Measurements from ENCODE around the gene TREML1. TPM values are rescaled to one million over a fixed set of nuclear protein-coding genes. Genes with fewer than 3 reads are reported as not detected.

Gene TREML1
- total RNA-seq, 1 donor from 2014 or later = not detected

- no peak for DNase-seq (ENCODE audit: low read depth)
- TF ChIP-seq, protein P1, sequence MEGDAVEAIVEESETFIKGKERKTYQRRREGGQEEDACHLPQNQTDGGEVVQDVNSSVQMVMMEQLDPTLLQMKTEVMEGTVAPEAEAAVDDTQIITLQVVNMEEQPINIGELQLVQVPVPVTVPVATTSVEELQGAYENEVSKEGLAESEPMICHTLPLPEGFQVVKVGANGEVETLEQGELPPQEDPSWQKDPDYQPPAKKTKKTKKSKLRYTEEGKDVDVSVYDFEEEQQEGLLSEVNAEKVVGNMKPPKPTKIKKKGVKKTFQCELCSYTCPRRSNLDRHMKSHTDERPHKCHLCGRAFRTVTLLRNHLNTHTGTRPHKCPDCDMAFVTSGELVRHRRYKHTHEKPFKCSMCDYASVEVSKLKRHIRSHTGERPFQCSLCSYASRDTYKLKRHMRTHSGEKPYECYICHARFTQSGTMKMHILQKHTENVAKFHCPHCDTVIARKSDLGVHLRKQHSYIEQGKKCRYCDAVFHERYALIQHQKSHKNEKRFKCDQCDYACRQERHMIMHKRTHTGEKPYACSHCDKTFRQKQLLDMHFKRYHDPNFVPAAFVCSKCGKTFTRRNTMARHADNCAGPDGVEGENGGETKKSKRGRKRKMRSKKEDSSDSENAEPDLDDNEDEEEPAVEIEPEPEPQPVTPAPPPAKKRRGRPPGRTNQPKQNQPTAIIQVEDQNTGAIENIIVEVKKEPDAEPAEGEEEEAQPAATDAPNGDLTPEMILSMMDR (IDR thresholded peaks at IDR 0.05; ENCODE audit: insufficient read depth, low read length, poor library complexity, severe bottlenecking) = no peak
- no peaks in the 10 kb centered on the region for H3K27me3 ChIP-seq (ENCODE audit: control insufficient read depth, insufficient read depth, low read length)
- H3K36me3 ChIP-seq (ENCODE audit: control insufficient read depth, insufficient read depth, low read length) = no peaks in the 10 kb centered on the region
- H3K4me3 ChIP-seq (ENCODE audit: low read depth, low read length) = no peak overlapping the region
Measured at GRCh38 chr6:41159415-41160082, 5.4 kb upstream of the TREML1 start.

DNA sequence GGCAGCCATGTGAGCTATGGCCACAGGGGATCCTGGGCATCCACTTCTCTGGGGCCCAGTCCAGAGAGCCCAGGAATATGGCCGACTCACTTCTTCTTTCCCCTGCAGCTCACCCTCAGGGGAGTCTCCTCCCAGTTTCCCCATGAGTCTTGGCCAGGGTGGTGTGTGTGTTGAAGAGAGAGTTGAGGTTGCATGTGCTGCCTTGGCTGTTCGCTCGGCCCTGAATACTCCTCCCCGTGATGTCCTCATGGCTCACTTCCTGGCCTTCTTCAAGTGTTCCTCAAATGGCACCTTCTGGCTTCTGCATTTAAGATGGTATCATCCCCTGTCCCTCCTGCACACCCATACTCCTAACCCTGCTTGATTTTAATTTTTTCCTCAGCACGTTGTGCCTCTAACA lies 3.2 kb upstream of the TREML1 start:
- TF ChIP-seq, protein P1 (IDR thresholded peaks at IDR 0.05; ENCODE audit: insufficient read depth, low read length, poor library complexity, severe bottlenecking) = no peak
- no peak for DNase-seq (ENCODE audit: low read depth)
- H3K36me3 ChIP-seq (ENCODE audit: control insufficient read depth, insufficient read depth, low read length) = no peaks in the 10 kb centered on the region
- H3K27me3 ChIP-seq (ENCODE audit: control insufficient read depth, insufficient read depth, low read length) = peaks cover 2% of the 10 kb centered on the region
- H3K4me3 ChIP-seq (ENCODE audit: low read depth, low read length) = no peak overlapping the region

DNA sequence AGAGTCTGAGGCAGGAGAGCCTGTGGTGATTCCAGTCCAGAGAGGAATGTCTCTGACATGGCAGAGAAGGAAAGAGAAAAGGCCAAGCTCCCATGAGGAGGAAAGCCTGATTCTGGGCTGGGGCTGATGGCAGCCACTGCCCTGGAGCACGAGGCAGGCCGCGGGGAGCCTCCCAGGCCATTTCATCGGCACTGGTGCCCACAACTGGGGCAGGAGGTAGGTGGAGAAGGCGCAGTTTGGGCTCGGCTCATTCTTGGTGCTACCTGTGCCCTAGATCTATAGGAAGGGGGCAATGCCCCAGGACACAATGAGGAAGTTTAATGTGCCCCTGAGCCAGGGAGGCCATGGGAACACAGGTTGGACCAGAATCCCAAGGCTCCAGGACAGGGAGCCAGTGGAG lies 2.6 kb upstream of the TREML1 start:
- Histone ChIP-seq H3K4me3 (ENCODE audit: low read depth, low read length) (no peak overlapping the region), H3K36me3 (ENCODE audit: control insufficient read depth, insufficient read depth, low read length) (no peaks in the 10 kb centered on the region), H3K27me3 (ENCODE audit: control insufficient read depth, insufficient read depth, low read length) (peaks cover 2% of the 10 kb centered on the region)
- TF ChIP-seq, protein P1 (IDR thresholded peaks at IDR 0.05; ENCODE audit: insufficient read depth, low read length, poor library complexity, severe bottlenecking) = no peak
- DNase-seq (ENCODE audit: low read depth) = no peak

- peaks cover 2% of the 10 kb centered on the region for H3K27me3 ChIP-seq (ENCODE audit: control insufficient read depth, insufficient read depth, low read length)
- no peaks in the 10 kb centered on the region for H3K36me3 ChIP-seq (ENCODE audit: control insufficient read depth, insufficient read depth, low read length)
- TF ChIP-seq, protein P1 (IDR thresholded peaks at IDR 0.05; ENCODE audit: insufficient read depth, low read length, poor library complexity, severe bottlenecking) = no peak
- no peak for DNase-seq (ENCODE audit: low read depth)
- no peak overlapping the region for H3K4me3 ChIP-seq (ENCODE audit: low read depth, low read length)
Measured at GRCh38 chr6:41156001-41156400, 1.9 kb upstream of the TREML1 start.

- no peak for DNase-seq (ENCODE audit: low read depth)
- Histone ChIP-seq H3K4me3 (ENCODE audit: low read depth, low read length) (no peak overlapping the region), H3K36me3 (ENCODE audit: control insufficient read depth, insufficient read depth, low read length) (no peaks in the 10 kb centered on the region), H3K27me3 (ENCODE audit: control insufficient read depth, insufficient read depth, low read length) (peaks cover 2% of the 10 kb centered on the region)
- TF ChIP-seq, protein P1 (IDR thresholded peaks at IDR 0.05; ENCODE audit: insufficient read depth, low read length, poor library complexity, severe bottlenecking) = no peak
Measured at GRCh38 chr6:41155132-41155805, 1.1 kb upstream of the TREML1 start.

All from kidney epithelial cell (primary cell).